ENCODE results near the gene PLK5.

PLK5 gene

DNA sequence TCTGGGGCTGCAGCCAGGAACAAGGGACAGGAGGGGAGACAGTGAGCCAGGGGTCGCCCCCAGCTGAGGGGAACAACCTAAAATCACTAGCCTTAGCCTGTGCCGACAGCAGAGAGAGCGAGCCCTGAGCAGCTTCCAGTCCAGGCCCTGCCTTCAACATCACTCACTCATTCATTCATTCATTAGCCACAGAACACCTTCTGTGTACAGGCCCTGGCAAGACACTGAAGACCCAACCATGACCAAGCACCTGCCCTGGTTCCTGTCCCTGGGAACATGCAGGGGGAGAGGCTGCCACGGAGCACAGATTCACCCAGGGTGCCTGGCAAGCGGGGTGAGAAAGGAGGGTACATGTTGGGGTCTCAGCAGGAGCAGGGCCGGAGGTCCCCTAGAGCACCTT is 39.4 kb downstream of the PLK5 start:
- H3K4me3 ChIP-seq (ENCODE audit: low read depth, low read length), result no peak overlapping the region
- no peak for DNase-seq (ENCODE audit: low read depth)
- TF ChIP-seq, protein P1, sequence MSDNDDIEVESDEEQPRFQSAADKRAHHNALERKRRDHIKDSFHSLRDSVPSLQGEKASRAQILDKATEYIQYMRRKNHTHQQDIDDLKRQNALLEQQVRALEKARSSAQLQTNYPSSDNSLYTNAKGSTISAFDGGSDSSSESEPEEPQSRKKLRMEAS (IDR thresholded peaks at IDR 0.05; ENCODE audit: low read depth, low read length), result no peak
- TF ChIP-seq, protein P2, sequence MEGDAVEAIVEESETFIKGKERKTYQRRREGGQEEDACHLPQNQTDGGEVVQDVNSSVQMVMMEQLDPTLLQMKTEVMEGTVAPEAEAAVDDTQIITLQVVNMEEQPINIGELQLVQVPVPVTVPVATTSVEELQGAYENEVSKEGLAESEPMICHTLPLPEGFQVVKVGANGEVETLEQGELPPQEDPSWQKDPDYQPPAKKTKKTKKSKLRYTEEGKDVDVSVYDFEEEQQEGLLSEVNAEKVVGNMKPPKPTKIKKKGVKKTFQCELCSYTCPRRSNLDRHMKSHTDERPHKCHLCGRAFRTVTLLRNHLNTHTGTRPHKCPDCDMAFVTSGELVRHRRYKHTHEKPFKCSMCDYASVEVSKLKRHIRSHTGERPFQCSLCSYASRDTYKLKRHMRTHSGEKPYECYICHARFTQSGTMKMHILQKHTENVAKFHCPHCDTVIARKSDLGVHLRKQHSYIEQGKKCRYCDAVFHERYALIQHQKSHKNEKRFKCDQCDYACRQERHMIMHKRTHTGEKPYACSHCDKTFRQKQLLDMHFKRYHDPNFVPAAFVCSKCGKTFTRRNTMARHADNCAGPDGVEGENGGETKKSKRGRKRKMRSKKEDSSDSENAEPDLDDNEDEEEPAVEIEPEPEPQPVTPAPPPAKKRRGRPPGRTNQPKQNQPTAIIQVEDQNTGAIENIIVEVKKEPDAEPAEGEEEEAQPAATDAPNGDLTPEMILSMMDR (IDR thresholded peaks at IDR 0.05; ENCODE audit: low read depth, low read length), result no peak
- TF ChIP-seq MYC (IDR thresholded peaks at IDR 0.05; ENCODE audit: low read depth, low read length) (no peak), POLR2A (IDR thresholded peaks at IDR 0.05; ENCODE audit: extremely low read depth, insufficient read length) (no peak)

DNA sequence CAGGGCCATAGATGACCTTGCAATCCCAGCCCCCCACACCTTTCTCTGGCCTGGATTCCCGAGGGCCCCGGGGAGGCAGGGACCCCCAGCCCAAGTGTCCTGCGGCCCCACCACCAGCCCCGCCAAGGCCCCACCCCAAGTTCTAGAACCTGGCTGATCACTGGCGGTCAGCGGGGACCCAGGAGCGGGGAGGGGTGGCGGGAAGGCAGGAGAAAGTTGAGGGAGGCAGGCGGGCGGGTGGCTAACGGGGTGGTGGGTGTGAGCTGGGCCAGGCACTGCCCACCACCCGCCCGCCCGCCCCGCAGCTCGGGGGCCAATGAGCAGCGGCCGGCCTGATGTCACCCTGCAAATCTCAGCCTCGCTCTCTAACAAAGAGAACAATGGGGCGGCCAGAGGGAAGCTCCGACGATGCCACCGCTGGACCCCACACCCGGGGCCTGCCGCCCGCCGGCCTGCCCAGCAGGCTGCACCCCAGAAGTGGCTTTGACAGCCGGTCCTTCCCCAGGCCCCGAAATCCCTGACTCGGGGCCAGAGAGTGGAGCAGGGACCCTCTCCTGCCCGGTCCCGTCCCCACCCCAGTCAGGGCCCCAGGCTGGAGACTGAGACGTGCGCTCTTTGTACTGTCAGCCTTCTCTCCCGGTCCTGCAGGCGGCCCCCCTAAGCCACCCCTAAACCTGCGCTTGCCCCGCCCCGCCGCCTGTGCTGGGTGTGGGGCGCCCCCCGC is 42.7 kb downstream of the PLK5 start:
- no peak overlapping the region for H3K4me3 ChIP-seq (ENCODE audit: low read depth, low read length)
- TF ChIP-seq POLR2A (IDR thresholded peaks at IDR 0.05; ENCODE audit: extremely low read depth, insufficient read length) (no peak), MYC (IDR thresholded peaks at IDR 0.05; ENCODE audit: low read depth, low read length) (no peak)
- TF ChIP-seq, protein P1 (IDR thresholded peaks at IDR 0.05; ENCODE audit: low read depth, low read length), result no peak
- TF ChIP-seq, protein P2 (IDR thresholded peaks at IDR 0.05; ENCODE audit: low read depth, low read length), result no peak
- DNase-seq (ENCODE audit: low read depth), result no peak

DNA sequence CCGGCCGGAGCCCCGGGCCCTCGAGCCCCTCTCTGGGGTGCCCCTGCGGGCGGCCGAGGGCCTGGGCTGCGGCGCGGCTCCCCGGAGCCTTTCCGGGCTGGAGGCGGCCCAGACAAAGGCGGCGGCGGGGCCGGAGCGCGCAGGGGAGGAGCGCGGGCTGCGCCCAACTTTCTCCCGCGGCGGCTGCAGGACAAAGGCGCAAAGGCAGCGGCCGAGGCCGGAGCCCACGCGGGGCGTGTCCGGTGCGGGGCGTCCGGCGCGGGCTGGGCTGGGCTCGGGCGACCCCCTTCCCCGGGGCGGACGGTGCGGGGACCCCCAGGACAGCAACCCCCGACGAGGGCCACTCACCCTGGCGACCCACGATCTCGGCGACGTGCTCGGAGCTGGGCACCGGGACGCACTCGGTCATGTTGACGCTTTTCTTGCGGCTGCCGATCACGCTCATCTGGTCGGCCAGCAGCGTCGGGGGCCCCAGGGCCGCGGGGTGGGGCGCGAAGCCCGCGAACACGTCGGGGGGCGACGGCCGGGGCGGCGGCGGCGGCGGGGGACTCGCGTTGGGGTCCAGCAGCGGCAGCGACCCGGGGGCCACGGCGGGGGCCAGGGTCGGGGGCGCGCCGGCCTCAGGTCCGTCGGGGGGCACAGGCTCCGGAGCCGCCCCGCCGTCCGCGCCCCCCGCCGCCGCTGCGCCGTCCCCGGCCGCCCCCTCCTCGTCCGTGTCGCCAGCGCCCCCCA is 43.4 kb downstream of the PLK5 start:
- H3K4me3 ChIP-seq (ENCODE audit: low read depth, low read length), result no peak overlapping the region
- DNase-seq (ENCODE audit: low read depth), result no peak

DNA sequence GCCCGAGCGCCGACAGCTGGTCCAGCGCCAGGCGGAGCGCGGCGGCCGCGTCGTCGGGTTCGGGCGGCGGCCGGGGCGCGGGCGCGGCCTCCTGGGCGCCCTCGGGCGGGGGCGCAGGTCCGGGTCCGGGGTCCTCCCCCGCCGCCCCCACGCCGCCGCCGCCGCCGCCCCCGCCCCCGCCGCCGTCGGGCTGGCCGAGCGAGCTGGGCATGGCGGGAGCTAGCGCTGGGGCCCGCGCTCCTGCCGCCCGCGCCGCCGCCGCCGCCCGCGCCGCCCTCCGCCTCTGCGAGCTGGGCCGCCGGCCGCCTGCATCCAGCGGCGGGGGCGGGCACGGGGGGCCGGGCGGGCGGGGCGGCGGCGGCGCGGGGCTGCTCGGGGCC is 44.0 kb downstream of the PLK5 start:
- DNase-seq (ENCODE audit: low read depth), result no peak
- no peak overlapping the region for H3K4me3 ChIP-seq (ENCODE audit: low read depth, low read length)

More for the DNA sequence above, 43.4 kb downstream of the PLK5 start:
- TF ChIP-seq, protein P2 (IDR thresholded peaks at IDR 0.05; ENCODE audit: low read depth, low read length), result no peak
- TF ChIP-seq, protein P1 (IDR thresholded peaks at IDR 0.05; ENCODE audit: low read depth, low read length), result no peak
- TF ChIP-seq POLR2A (IDR thresholded peaks at IDR 0.05; ENCODE audit: extremely low read depth, insufficient read length) (no peak), MYC (IDR thresholded peaks at IDR 0.05; ENCODE audit: low read depth, low read length) (no peak)

DNA sequence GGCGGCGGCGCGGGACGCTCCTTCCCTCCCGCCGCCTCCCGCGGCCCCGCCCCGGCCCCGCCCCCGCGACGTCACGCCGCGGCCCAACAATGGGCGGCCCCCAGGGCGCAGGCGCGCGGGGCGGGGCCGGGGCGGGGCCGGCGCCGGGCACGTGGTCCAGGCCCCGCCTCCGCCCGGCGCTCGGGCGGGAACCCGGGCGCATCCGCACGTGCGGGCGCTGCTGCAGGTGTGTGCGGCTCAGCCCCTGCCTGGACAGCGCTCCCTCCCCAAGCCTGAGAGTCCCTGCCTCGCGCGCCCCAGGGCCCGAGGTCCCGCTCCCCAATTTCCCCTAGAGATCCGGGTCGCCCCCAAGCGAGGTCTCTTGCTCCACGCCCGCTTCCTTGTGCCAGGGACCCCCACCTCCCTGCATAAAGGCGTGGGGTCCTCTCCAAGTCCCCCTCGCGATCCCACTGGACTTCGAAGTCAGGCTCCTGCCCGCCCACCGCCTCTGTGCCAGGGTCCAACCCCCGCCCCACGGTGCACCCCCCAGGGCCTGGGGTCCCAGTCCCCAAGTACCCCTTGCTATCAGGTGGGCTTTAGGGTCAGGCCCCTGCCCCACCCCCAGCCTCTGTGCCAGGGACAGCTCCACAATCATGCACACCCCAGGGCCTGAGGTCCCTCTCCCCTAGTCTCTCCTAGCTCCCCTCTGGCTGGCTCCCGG is 44.6 kb downstream of the PLK5 start, which contains the start of gene MEX3D:
TSS of gene MEX3D (minus strand) at position 6 of the 700 bp plus-strand sequence. CDS start 267 bp downstream, outside the sequence.
- DNase-seq (ENCODE audit: low read depth), result peak; percentile 63
- TF ChIP-seq MYC (IDR thresholded peaks at IDR 0.05; ENCODE audit: low read depth, low read length) (peak; percentile 52), POLR2A (IDR thresholded peaks at IDR 0.05; ENCODE audit: extremely low read depth, insufficient read length) (peak; percentile 33)
- TF ChIP-seq, protein P2 (IDR thresholded peaks at IDR 0.05; ENCODE audit: low read depth, low read length), result no peak
- TF ChIP-seq, protein P1 (IDR thresholded peaks at IDR 0.05; ENCODE audit: low read depth, low read length), result peak; percentile 84
- H3K4me3 ChIP-seq (ENCODE audit: low read depth, low read length), result no peak within 1 kb of the TSS

More for the DNA sequence above, 44.0 kb downstream of the PLK5 start:
- TF ChIP-seq, protein P1 (IDR thresholded peaks at IDR 0.05; ENCODE audit: low read depth, low read length), result no peak
- TF ChIP-seq MYC (IDR thresholded peaks at IDR 0.05; ENCODE audit: low read depth, low read length), result no peak
- TF ChIP-seq POLR2A (IDR thresholded peaks at IDR 0.05; ENCODE audit: extremely low read depth, insufficient read length), result no peak
- TF ChIP-seq, protein P2 (IDR thresholded peaks at IDR 0.05; ENCODE audit: low read depth, low read length), result no peak

Measured in NB4 (cell line).